Cardiac muscle cell (in vitro differentiated cells and primary cell): ENCODE results near the gene TRIM44. TPM values are rescaled to one million over a fixed set of nuclear protein-coding genes. Genes with fewer than 3 reads are reported as not detected.
A peak's percentile ranks its signal among the peaks of the same experiment; 100 is the strongest.

ENCODE experiments used
- DNase-seq, 2 donors: peaks; one replicate each; pipeline versions ENCODE4 v3.0.0 to v3.0.0-alpha.2; 2010 to 2017; ENCODE audit warnings: low read depth in 1 of 2, low spot score in 1 of 2
- H3K27ac ChIP-seq: fragments of 200-600 bp; sonication (generic); 2 replicates; pipeline ENCODE4 v1.5.1; 2016
- H3K27me3 ChIP-seq: fragments of 200-600 bp; sonication (generic); 2 replicates; pipeline ENCODE4 v1.6.0; 2016; ENCODE audit warnings: control low read depth
- H3K36me3 ChIP-seq: fragments of 200-600 bp; sonication (generic); 2 replicates; pipeline ENCODE4 v1.5.1; 2016; ENCODE audit warnings: control low read depth
- H3K4me1 ChIP-seq: fragments of 200-600 bp; sonication (generic); 2 replicates; pipeline ENCODE4 v1.8.1; 2017; ENCODE audit warnings: low read depth, mild to moderate bottlenecking, mixed run types
- H3K4me3 ChIP-seq: fragments of 200-600 bp; sonication (generic); 2 replicates; pipeline ENCODE4 v1.5.1; 2016; ENCODE audit warnings: mild to moderate bottlenecking
- H3K9me3 ChIP-seq: fragments of 200-600 bp; sonication (generic); 2 replicates; pipeline ENCODE4 v1.5.1; 2017; ENCODE audit warnings: low read depth, mild to moderate bottlenecking, control low read depth
- CTCF ChIP-seq: IDR thresholded peaks from 2 replicates; pipeline ENCODE4 v1.5.1; 2012; ENCODE audit warnings: low read depth, mild to moderate bottlenecking, low read length
- polyA plus RNA-seq: library from polyadenylated mRNA; unstranded; fragments of >200 nt; fragmentation: Nextera tagmentation; extraction: Ambion mirVana; gene quantifications from 2 replicates; pipeline ENCODE4 v1.2.1, GENCODE V29; 2016
- total RNA-seq: library from RNA; depleted of rRNA; stranded (reverse); fragments of >200 nt; gene quantifications from 2 replicates; pipeline ENCODE4 v1.2.3, GENCODE V29; 2016

TRIM44 gene
- total and polyA plus RNA-seq, 2 experiments from 2014 or later = 19.2 to 45.7 TPM

- DNase-seq = no peak
- H3K4me3 ChIP-seq = no peak overlapping the region
- H3K4me1 ChIP-seq = no peaks in the 10 kb centered on the region
- H3K36me3 ChIP-seq = no peaks in the 10 kb centered on the region
- no peak for TF ChIP-seq CTCF
- H3K9me3 ChIP-seq = no peaks in the 10 kb centered on the region
- H3K27me3 ChIP-seq = peaks cover 20% of the 10 kb centered on the region
- no peak overlapping the region for H3K27ac ChIP-seq
Observed at GRCh38 chr11:35635933-35636332, 26.6 kb upstream of the TRIM44 start.

DNA sequence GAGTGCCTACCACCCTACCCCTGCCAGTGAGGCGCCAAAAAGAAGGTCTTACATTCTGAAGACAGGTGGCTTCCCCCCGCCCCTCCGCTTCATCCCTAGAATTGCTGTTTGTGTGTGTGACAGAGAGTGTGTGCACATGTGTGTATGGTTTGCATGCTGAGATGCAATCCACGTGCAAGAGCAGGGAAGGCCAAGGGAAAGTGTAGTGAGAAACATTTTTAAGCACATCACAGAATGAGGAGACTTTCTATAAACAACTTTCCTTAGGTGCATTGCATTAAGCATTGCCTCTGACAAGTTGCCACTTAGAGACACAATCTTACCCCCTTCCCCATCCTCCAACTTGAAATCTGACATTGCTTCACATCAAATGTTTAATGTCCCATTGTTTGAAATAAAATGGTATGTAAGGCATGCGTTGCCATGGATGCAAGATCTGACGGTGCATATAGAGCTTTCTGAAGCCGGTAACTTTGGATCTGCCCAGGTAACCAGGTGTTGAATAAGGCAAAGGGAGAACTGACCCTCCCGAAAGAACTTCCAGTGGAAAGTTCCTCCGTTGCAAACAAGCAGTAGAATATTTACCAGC lies 22.9 kb upstream of the TRIM44 start:
- DNase-seq = no peak
- Histone ChIP-seq H3K27ac (no peak overlapping the region), H3K4me1 (no peaks in the 10 kb centered on the region), H3K4me3 (no peak overlapping the region), H3K27me3 (peaks cover 3% of the 10 kb centered on the region), H3K36me3 (no peaks in the 10 kb centered on the region), H3K9me3 (no peaks in the 10 kb centered on the region)
- no peak for TF ChIP-seq CTCF

DNA sequence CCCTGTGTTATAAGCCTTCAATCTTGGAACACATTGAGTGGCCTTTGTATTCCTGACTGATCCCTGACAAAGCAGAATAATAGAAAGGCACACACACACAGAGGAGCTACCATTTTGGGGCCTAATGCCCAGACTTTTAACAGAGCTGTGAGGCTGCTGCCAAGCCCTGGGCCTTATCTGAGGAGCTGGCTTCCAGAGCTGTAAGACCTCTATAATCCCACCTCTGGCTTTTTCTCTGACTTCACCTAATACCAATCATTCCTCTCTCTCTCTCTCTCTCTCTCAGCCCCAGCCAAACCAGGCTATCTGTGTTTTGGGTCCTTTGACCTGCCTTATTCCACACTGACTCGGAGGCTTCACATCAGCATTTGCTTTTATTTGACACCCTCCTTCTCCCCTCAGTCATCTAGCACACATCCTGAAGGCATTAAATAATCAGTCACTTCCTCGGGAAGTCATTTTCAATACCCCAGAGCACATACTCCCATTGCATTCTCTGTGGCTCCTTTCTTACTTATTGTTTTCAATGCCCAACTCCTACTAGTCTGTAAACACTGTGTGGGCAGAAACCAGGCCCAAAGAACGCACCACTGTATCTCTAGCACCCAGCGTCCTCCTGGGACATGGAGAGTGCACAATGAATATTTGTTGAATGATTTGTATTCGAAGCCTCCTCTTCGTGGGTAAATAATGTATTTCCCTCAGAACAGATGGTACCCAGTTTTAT lies 21.2 kb upstream of the TRIM44 start:
- peaks cover 3% of the 10 kb centered on the region for H3K27me3 ChIP-seq
- H3K36me3 ChIP-seq = no peaks in the 10 kb centered on the region
- peak; percentile 6 to 35 for DNase-seq
- no peaks in the 10 kb centered on the region for H3K9me3 ChIP-seq
- no peaks in the 10 kb centered on the region for H3K4me1 ChIP-seq
- no peak overlapping the region for H3K27ac ChIP-seq
- H3K4me3 ChIP-seq = no peak overlapping the region
- TF ChIP-seq CTCF = no peak

- Histone ChIP-seq H3K9me3 (no peaks in the 10 kb centered on the region), H3K4me1 (no peaks in the 10 kb centered on the region), H3K27ac (no peak overlapping the region), H3K4me3 (no peak overlapping the region), H3K27me3 (peaks cover 3% of the 10 kb centered on the region), H3K36me3 (no peaks in the 10 kb centered on the region)
- no peak for TF ChIP-seq CTCF
- no peak for DNase-seq
Observed at GRCh38 chr11:35641964-35642363, 20.6 kb upstream of the TRIM44 start.

GRCh38 chr11:35647421-35648093 lies 15.0 kb upstream of the TRIM44 start:
- H3K27ac ChIP-seq = no peak overlapping the region
- DNase-seq = no peak
- no peaks in the 10 kb centered on the region for H3K4me1 ChIP-seq
- peaks cover 7% of the 10 kb centered on the region for H3K27me3 ChIP-seq
- no peak overlapping the region for H3K4me3 ChIP-seq
- no peaks in the 10 kb centered on the region for H3K9me3 ChIP-seq
- no peaks in the 10 kb centered on the region for H3K36me3 ChIP-seq
- no peak for TF ChIP-seq CTCF
